ENCODE results near the gene IHH.

IHH gene

DNA sequence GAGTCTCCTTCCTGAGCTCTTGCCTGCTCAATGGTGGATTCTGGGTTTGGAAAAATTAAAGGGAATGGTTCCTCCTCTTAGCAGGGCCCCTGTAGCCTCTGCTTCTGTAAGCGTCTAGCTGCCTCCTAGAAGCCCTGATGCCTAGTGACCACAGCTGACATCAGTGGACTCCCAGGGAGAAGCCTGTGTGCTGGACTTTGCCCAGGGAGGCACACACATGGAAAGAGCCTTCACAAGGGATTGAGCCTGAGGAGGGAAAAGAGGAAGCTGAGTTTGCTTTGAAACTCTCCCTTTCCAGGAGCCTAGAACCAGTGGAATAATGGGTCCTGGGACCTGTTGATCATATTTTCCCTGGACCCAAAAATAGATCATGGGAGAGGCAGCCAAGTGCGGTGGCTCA is 18.0 kb downstream of the IHH start:
- in situ Hi-C loops (cut with MboI; ENCODE audit: low sequenced_read_pairs), result loop anchor here (25.0 kb wide), 1 partner anchor 270 kb away; the partner anchor contains the start of gene PTPRN

DNA sequence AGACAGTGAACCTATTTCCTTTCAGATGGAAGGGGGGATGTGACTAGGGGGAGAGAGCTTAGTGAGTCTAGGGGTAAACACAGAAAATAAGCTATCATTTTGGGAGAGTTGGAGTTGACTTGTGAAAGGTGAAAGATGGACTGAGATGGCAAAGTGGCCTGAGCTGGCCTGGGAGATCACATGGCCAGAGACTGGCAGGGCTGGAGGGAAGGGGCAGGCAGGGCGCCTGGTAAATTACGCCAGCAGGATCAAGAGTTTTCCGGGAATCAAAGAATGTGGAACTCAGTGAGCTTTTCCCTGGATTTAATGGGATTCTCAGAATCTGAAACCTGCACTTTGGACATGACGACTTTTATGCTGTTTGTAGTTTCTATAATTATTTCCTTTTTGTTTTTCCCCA is 18.6 kb downstream of the IHH start:
- in situ Hi-C loops (cut with MboI; ENCODE audit: low sequenced_read_pairs), result loop anchor here (25.0 kb wide), 1 partner anchor 270 kb away; the partner anchor contains the start of gene PTPRN

DNA sequence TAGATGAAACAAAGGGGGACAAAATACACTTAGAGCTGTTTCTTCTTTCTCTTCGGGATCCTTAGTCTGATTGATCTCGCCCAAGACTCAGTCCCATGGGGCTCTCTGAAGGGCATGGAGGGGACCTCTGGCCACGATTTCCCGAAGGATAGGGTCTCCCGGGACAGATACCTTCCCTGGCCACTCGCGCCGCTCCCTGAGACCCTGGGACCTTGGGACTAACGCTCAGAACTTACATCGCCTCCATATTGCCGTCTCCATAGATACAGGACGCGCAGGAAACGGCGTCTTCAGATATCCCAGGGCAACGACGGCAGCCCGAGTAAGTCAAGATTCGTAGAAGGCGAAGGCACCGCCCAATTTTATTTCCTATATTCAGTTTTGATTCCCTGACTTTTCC is 19.5 kb downstream of the IHH start, which contains the start of gene CFAP65:
TSS of gene CFAP65 (minus strand) at position 265 of the 400 bp plus-strand sequence. CDS start 2,468 bp downstream, outside the sequence.
- in situ Hi-C loops (cut with MboI; ENCODE audit: low sequenced_read_pairs), result loop anchor here (25.0 kb wide), 1 partner anchor 271 kb away; the partner anchor contains the start of gene PTPRN

DNA sequence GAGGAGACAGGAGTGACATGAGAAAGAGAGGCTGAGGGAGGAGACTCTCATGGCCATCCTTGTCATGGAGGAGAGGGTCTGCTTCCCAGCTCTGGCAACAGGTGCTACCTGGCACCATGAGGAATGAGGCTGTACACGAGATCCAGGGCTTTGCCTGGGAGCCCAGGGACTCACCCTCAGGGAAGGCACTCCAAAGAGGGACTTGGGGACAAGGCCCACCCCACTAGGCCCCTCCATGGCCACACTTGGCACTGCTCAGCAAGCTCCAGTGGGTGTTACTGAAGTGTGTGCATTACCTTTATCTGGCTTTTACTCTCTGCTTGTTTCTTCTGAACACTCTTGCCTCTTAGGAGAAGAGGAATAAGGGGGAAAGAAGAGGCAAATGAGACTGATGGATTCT is 22.1 kb downstream of the IHH start:
- in situ Hi-C loops (cut with MboI; ENCODE audit: low sequenced_read_pairs), result loop anchor here (25.0 kb wide), 1 partner anchor 274 kb away; the partner anchor contains the start of gene PTPRN

DNA sequence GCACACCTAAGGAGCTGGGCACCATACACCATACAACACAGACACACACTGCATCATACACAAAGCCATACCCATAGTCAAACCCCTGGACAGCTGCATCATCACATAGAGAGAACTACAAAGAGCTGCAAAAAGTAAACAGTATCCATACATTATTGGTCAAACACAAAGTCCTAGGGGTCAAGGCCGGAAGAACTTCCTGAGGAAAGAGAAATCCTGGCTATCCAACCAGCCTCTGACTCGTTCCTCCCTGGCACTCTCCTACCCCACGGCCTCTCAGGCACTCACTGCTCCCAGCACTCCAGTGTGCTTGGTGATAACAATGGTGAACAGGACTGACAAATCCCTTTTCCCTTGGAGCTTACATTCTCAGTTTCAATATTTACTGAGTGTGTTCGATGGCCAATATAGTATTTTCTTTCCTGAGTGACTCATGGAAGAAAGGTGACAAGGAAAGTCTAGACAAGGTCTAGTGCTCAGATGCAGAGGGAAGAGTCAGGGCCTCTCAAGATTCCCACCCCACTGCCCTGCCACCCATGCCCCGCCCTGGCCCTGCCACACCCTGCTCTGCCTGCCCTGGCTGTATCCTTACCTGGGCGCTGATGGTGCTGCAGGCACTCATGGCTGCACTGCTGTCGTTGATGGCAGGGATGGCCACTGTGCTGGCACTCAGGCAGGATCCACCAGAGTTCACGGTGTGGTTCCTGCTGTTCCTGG is 22.8 kb downstream of the IHH start:
- in situ Hi-C loops (cut with MboI; ENCODE audit: low sequenced_read_pairs), result loop anchor here (25.0 kb wide), 1 partner anchor 274 kb away; the partner anchor contains the start of gene PTPRN

DNA sequence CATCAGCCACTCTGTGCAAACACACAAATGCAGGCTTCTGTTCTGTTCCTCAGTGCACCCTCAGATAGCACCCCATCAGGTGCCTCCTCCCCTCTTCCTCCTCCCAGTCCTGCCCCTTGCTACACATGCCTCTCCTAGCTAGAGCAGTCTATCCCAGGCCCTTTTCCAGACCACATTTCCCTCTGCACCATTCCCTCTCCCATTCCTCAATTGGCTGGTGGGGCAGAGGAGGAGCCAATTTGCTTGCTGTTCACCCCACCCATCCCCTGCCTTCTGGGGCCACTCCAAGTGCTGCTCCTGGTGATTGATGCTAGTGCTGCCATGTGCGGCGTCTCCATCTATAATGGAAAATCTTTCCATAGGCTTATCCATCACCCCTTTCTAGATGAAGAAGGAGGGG is 24.8 kb downstream of the IHH start:
- in situ Hi-C loops (cut with MboI; ENCODE audit: low sequenced_read_pairs), result loop anchor here (25.0 kb wide), 1 partner anchor 276 kb away; the partner anchor contains the start of gene PTPRN

DNA sequence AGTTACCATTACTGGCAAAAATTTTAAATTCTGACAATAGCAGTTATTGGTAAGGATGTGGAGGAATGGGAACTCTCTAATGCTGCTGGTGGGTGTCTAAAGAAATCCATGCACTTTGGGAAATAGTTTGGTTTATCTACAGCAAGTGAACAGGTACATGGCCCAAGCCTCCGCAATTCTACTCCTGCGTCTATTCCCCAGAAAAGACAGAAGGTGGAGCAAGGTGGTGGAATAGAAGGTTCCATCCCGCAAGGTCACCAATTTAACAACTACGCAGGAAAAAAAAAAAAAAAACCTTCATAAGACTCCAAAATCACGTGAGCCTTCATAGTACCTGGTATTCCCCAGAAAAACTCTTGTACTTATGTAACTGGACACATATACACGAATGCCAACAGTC is 25.9 kb downstream of the IHH start:
- in situ Hi-C loops (cut with MboI; ENCODE audit: low sequenced_read_pairs), result loop anchor here (25.0 kb wide), 1 partner anchor 277 kb away; the partner anchor contains the start of gene PTPRN

DNA sequence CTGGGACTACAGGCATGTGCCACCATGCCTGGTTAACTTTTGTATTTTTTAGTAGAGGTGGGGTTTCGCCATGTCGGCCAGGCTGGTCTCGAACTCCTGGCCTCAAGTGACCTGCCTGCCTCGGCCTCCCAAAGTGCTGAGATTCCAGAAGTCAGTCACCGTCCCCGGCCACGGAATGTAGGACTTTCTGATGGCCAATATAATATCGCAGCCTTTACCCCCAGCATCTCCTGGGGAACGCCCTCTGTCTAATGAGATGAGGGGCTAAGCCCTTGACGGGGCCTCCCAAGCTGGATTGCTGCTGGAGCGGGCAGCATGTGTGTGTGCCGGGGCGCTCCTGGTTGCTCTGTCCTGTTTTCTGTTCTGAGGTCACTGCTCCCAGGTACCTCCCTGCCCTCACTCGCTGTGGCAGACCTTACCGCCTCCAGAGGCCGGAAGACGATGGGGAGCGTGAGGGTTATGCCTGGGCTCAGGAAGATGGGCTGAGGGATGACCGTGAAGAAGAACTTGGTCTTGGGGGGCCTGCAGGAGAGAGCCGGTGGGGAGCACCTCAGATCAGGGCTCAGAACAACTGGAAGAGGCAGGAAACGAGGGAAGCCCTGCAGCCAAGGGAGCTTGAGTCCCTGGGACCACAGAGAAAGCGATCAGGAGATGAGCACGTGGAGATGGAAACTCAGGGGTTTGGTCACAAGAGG is 28.5 kb downstream of the IHH start:
- in situ Hi-C loops (cut with MboI; ENCODE audit: low sequenced_read_pairs), result loop anchor here (25.0 kb wide), 1 partner anchor 280 kb away; the partner anchor contains the start of gene PTPRN

DNA sequence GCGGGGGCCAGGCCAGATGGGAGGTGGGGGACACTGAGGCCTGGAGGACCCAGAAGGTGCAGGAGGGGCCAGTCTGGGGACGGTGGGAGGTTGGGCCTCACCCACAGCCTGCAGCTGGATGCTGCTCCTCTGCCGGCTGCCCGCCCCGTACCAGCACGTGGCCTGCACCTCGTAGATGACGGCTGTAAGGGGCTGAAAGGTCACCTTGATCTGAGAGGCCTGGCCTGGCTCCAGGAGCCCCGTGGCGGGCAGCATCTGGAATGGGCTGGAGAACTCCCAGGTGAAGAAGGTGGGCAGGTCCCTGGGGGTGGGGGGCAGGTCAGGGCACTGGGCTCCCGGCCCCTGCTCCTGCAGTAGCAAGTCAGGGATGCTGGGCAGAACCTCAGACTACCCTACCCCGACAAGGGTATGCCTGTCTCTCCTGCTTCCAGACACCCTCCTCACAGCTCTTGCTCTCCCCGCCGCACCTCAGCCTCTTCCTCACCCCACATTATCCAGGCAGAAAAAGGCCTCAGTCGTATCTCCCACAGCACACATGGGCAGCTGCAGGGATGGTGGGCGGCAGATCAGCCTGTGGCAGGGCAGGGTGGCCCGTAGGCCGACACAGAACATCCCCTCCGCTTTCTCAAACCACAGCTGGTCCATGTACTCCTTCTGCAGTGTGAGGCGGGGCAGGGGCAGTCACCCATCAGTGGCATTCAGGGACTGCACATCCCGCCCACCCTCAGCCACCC is 29.5 kb downstream of the IHH start:
- in situ Hi-C loops (cut with MboI; ENCODE audit: low sequenced_read_pairs), result loop anchor here (25.0 kb wide), 1 partner anchor 281 kb away; the partner anchor contains the start of gene PTPRN

DNA sequence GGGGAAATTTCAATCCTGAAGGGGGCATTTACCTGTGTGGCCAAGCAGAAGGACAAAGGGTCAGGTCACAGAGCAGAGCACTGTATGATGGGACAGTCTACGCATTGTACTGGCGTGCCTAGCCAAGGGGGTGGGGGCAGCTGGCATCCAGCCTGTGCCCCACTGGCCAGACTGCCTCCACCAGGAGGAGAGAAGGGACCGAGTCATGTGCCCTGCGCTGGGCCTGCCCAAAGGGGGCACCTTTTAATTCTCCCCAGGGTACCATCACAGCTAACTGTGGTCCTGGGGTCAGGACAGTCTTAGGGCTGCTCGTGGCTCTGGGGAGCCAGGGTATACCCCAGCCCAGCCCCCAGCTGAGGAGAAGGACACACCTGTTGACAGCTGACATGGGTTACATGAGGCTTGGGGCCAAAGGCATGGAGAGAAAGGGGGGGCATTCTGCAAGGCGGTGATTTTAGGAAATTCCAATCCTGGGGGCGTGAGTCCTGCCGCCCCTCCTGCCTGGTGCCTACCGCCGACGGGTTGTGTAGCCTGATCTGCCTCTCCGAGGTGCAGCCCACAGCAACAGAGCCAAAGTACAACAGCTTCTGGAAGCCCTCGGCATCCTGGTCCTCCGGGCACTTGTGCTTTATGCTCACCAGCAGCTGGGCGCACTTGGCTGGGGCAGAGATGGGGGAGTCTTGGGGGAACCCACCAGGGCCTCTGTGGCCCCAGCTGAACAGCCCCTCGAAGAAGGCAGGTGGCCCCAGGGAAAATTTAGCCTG is 30.4 kb downstream of the IHH start:
- in situ Hi-C loops (cut with MboI; ENCODE audit: low sequenced_read_pairs), result loop anchor here (25.0 kb wide), 1 partner anchor 282 kb away; the partner anchor contains the start of gene PTPRN

DNA sequence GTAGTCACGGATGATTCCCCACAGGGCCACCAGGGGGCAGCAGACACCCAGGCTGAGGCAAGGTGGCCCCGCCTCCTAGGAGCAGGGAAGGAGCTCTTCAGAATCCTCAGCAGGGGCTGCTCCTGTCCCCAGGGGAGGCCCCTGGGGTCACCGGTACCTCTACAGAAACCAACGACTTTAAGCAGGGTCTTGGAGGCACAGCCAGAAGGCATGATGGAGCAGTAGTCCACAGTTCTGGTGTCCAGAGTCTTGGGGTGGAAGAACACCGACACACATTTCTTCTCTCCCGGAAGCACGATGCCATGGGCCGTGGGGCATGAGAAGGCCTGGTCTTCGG is 30.9 kb downstream of the IHH start:
- in situ Hi-C loops (cut with MboI; ENCODE audit: low sequenced_read_pairs), result loop anchor here (25.0 kb wide), 1 partner anchor 283 kb away; the partner anchor contains the start of gene PTPRN

DNA sequence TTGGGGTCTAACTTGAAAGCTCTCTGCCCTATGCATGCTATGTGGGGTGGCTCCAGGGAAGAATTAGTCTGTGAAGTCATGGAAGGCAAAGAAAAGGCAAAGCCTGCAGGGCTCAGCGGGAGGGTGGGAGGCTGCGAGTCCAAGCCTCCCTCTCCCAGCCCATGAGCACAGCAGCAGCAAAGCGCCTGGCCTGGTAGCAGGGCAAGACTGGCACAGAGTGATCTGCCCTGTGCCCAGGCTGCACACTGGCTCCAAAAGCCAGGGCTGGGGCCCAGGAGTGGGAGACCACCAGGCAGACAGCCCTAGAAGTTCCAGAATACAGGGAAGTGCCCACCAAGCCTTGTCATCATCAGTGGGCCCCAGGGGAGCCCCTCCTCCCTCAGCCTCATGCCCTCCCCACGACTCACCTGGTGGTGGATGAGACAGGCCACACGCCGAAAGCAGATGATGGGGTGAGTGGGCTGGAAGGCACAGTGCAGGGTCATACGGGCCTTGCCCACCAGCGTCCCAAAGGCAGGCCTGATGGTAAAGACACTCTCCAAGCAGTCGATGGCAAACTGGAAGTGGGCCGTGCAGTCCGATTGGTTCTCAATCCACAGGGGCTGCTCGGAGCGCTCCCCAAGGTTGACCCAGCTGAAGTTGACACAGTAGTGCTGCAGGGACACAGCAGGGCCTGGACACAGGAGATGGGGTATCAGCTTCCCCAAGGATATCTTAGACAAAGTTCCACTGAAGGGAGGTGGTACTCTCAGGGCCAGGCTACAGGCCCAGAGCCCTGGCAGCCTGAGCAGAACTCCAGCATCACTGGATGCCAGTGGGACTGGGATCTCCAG is 31.5 kb downstream of the IHH start:
- in situ Hi-C loops (cut with MboI; ENCODE audit: low sequenced_read_pairs), result loop anchor here (25.0 kb wide), 1 partner anchor 283 kb away; the partner anchor contains the start of gene PTPRN

DNA sequence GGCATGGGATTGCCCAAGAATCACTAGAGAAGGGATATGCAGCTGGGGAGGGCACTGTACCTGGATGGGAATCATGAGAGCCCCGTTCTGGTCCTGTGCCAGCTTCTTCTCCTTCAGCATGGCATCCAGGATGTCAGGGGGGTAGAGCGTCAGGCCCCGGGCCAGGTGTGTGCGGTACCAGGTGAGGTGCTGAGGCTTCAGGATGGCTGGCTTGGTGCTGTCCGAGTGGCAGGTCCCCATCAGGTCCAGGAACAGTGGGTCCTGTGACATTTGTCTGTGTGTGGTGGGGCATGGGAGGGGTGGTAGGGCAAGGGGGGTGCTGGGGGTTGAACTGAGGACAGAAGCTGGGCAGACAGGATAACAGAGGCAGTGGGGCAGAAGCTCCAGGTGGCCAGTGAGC is 32.6 kb downstream of the IHH start:
- in situ Hi-C loops (cut with MboI; ENCODE audit: low sequenced_read_pairs), result loop anchor here (25.0 kb wide), 1 partner anchor 284 kb away; the partner anchor contains the start of gene PTPRN

DNA sequence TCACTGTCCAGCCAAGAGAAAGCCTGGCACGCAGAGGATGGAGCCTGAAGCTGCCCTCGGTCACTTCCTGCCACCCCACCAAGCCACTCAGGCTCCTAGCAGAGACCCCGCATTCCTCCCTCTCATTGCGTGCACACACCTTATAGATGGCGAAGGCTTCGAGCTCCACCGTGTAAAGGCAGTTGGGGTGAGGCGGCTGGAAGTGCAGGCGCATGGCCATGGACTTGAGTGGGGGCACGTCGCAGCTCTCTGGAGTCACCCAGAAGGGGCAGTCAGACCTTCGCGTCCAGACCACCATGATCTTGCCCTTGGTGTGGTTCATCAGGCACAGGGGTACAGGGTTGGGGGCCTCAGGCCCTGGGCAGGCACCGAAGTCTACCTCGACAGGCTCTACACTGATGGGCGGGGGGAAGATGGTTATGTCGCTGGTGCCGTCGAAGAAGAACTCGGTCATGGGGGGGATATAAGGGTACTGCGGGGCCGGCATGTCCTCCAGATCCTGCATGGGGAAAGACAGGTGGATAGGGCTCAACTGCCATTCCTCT is 33.1 kb downstream of the IHH start:
- in situ Hi-C loops (cut with MboI; ENCODE audit: low sequenced_read_pairs), result loop anchor here (25.0 kb wide), 1 partner anchor 285 kb away; the partner anchor contains the start of gene PTPRN

DNA sequence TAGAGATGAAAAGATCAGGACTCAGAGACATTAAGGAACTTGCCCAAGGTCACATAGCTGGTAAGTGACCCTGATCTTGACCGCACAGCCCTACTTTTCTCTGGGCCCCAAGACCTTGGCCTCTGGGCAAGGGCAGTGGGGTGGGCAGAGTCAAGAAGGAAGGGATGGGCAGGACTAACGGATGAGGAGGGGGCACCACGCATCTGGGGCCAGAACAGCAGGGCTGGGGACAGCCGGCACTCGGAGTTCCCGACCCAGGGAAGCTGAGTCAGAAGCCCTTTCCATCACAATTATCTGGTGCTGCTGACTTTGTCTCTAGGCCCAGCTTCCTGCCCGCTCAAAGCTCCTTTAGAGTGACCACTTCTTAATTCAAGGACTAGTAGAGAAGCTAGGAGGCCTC is 33.8 kb downstream of the IHH start:
- in situ Hi-C loops (cut with MboI; ENCODE audit: low sequenced_read_pairs), result loop anchor here (25.0 kb wide), 1 partner anchor 285 kb away; the partner anchor contains the start of gene PTPRN

DNA sequence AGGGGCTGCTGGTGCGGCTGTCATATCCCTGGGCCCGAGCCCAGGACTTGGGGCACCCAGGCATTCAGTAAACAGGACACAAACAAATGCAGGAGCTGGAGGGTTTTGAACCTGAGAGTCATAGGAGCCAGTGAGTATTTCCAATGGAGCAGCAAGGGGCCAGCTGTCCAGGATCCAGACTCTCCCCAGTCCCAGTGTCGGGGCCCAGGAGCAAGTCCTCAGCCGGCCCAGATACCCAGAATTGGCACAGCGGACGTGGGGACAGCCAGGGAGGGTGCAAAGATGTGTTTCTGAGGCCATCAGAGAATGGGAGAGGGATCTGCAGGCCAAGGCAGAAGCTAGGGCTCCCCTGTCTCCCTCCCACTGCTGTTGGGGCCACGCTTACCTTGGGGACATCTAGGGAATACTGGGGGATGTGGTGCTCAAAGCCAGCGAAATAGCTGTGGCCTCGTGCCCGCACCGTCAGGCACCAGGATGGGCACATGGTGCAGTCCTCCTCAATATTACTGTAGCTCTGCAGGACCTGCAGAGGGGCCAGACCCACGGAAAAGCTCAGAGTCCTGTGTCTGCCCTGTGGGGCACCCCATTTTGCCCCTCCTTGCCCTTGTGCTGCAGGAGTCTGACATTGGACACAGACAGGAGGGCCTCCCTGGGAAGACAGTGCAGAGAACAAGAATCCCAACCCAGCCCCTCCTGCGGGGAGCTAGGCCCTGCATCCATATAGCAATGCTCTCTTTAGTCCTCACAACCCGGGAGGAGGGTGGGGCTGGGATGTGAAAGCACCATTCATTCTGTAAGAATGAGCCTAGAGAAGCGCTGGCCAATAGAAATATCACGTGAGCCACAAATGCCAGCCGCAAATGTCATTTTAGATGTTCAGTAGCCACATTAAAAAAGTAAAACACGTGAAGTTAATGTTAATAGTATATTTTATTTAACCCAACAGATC is 34.8 kb downstream of the IHH start:
- in situ Hi-C loops (cut with MboI; ENCODE audit: low sequenced_read_pairs), result loop anchor here (25.0 kb wide), 1 partner anchor 286 kb away; the partner anchor contains the start of gene PTPRN

DNA sequence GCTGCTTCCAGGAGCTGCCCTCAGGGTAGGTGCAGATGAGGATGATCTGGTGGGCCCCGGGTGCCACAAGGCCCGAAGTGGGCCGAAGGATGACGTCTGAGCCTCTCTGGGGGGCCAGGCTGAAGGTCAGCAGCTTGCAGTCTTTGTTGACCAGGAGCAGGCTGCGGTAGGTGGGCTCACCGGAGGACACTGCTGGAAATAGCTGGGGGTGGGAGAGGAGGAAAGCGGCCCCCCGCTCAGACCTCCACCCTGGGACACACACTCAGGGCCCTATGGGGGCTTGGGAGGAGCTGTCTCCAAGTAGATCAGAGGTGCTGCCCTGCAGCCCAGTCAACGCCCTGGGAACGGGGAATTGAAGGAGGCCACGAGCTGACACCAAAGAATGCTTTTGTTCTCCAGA is 36.7 kb downstream of the IHH start:
- in situ Hi-C loops (cut with MboI; ENCODE audit: low sequenced_read_pairs), result no loop called here
